Transverse colon (tissue), 3 donors: ENCODE measurements around the gene MRGPRG.

Source experiments
- CTCF ChIP-seq, 5 experiments: fragments of 200-600 bp in 3 of 5; fragments of 450-650 bp in 2 of 5; sonication (generic) in 3 of 5; IDR thresholded peaks; 1 replicate in 2 of 5; 2 replicates in 3 of 5; pipeline ENCODE4 v1.5.1; 2016 to 2017; ENCODE audit warnings: antibody characterized with exemption in 5 of 5, inconsistent platforms in 3 of 5, mild to moderate bottlenecking in 2 of 5, moderate library complexity in 1 of 5
- EP300 ChIP-seq: sonication (generic); formaldehyde crosslinking; IDR thresholded peaks from one replicate; pipeline ENCODE4 v1.6.1; 2017; ENCODE audit warnings: antibody characterized with exemption, low read depth
- POLR2A ChIP-seq: fragments of 450-650 bp; IDR thresholded peaks from one replicate; pipeline ENCODE4 v1.6.1; 2016; ENCODE audit warnings: antibody characterized with exemption, mild to moderate bottlenecking, moderate library complexity

GRCh38 chr11:3170756-3171650 lies 47.6 kb downstream of the MRGPRG start:
- TF ChIP-seq CTCF (IDR thresholded peaks at IDR 0.05) (no peak), POLR2A (no peak), EP300 (no peak)
